HG02870 (cell line): ENCODE results near the gene ZNF622.
"Not testable (repeated sequence)": the region's sequence is repeated elsewhere in the genome, so short reads cannot be mapped to it uniquely, and the experiment has no call there.

ENCODE experiments used
- ATAC-seq: cut with Tn5 transposase; IDR thresholded peaks from one replicate; pipeline ENCODE4 v1.9.1; 2021; ENCODE audit warnings: mild to moderate bottlenecking, moderate library complexity; ENCODE audit not compliant: unreplicated experiment

Gene ZNF622

DNA sequence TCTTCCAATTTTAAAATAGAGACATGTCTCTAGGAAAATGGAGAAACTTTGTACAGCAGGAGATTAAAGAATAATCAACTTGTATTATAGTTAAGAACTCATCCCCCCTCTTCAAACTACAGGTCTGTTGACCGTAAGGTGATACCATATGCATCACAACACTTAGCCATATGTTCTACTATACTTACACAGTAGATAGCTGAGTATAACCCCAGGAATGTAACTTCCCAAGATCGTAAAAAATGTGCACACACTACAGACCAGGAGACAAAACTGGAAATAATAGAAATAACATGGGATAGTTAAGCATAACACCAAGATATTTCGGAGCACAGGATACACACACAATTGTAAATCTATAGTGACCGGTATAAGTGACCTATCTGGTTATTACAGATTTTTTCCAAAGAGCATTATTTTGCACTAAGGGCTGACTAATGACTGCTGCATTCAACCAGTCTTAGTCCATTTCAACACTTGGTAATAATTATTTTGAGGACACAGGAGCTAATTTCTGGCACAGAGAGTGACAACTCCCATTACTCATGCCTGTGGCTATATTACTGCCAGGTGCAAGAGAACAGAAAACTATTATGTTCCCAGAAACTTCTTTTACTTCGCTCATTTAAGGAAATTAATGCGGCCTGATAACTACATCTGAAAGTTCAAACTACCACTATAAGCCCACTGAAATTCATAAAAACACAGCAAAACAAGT is 15.4 kb upstream of the ZNF622 start:
- no peak for ATAC-seq

DNA sequence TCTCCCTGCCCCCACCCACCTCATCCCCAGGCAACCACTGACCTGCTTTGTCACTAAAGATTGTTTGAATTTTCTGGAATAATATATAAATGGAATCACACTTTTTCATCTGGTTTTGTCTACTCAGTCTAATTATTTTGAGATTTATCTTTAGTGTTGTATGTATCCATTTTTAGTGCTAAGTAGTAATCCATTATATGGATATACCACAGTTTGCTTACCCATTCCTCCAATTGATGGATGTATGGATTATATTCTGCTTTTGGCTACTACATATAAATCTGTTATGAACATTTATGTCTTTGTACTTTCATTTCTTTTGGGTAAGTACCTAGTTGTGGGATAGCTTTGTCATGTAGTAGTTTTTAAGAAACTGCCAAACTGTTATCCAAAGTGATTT is 14.5 kb upstream of the ZNF622 start:
- no peak for ATAC-seq

DNA sequence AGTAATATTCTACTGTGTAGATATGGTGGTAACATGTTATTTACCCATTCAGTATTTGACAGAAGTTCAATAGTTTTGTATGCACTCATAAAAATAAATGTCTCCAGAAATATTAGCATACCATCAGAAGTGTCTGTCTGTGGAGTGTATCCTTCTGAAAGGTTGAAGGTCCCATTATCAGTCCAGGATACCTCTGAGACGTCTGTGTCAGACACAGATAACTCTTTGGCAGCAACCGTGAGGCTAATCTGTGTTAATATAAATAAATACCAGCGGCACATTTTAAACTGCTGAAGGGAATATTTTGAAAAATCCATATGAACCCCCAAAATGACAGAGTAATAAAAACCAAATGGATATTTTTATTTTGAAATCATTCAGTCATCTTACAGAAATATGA is 11.9 kb upstream of the ZNF622 start:
- ATAC-seq = no peak

DNA sequence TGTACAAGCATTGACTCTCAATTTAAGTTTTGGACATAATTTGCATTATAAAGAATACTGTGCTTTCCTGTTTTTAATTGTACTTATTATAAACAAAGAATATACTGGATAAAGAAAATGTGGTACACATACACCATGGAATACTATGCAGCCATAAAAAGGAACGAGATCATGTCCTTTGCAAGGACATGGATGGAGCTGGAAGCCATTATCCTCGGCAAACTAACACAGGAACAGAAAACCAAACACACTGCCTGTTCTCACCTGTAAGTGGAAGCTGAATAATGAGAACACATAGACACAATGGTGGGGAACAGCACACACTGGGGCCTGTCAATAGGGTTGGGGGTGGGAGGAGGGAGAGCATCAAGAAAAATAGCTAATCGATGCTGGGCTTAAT is 10.8 kb upstream of the ZNF622 start:
- not testable (repeated sequence) for ATAC-seq

DNA sequence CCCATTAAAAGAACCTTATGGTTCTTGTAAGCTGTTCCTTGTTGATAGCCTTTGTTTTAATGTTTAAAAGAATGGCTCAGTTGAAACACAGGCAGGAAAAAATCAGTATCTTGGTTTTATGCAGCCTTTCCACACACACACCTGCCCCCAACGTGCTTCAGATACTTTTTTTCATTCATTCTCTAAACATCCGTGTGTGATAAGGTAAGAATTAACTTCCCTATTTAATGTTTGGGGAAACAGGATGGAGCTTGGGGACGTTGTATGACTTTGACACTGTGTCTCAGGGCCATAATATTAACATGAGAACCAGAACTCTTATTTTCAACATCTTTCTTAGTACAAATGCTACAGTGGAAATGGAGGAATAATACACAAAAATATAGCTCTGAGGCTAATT is 5.8 kb upstream of the ZNF622 start:
- no peak for ATAC-seq

DNA sequence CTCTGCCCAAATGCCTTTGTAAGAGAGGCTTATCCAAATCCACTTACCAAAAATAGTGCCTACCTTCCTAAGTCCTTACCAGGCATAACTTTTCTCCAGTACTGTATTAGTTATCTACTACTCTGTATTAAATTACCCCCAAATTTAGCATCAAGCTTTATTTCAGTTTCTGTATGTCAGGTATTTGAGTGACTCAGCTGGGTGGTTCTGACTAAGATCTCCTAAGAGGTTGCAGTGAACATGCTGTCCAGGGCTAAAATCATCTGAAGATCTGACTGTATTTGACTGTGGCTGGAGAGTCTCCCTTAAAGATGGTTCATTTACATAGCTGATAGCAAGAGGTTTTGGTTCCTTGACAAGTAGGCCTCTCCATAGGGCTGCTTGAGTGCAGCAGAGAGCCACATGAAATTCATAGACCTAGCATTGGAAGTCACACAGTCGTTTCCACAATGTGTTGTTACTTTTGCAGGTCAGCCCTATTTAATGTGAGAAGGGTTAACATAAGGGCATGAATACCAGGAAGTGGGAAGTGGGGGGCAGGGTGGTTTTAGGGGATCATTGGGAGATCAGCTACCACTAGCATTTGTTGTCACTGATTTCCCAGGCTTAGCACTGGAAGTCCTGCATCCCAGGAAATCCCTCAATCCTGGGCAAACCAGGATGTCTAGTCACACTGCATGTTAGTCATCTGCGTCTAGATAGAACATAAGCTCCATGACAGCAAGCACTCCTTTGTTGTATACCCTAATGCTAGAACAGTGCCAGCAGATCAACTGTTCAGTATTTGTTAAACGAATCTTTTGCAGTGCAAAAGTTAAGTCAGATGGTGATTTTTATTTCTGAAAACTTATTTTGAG is 2.0 kb upstream of the ZNF622 start:
- peak; percentile 83 for ATAC-seq

DNA sequence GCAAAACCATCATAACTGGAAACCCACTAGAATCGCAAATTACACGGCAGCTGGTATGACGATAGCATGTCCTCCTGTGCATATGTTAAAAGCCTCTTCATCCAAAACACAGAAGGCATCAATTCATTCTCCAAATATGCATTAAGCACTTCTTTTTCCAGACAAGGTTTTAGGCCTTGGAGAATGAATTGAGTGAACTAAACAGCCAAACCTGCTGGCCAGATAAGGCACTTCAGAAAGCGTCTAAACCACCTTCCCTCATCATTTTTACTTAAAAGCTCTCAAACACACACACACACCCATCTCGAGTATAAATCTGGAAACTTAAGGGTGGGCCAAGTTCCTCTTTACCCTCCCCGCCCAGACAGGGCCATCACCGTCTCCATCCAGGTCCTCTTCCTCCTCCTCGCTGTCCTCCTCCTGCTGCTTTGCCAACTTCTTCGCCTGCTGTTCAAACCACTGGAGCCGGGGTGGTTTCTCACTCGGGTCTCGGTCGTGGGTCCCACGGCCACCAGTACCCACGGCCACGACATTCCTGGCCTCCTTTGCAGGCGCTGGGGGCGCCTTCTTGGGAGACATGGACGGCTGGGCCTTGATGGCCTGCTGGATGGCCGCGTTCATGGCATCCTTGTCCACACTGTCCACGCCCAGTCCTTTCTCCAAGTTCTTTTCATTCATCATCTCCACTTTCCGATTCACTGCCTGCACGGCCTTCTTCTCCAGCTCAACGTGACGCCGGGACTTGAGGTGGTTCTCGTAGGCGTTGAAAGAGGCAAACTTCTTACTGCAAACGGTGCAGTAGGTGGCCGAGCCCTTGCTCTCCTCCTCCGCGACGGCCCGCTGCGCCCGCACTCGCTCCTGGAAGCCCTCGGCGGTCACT is 696 bp downstream of the ZNF622 start:
- ATAC-seq = no peak

DNA sequence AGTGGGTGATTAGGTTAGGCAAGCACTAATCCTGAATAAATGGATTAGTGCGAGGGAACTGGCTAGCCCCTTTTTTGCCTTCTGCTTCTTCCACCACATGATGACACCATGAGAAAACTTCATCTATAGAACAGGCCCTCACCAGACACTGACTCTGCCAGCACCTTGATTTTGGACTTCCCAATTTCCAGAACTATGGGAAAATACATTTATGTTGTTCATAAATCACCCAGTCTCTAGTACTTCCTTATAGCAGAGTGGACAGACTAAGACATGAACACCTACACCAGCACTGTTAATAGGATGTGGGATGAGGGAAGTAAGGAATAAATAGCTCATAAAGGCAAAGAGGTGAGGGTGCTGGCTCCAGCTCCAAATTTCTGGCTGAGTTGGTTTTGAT is 1.4 kb downstream of the ZNF622 start:
- no peak for ATAC-seq

DNA sequence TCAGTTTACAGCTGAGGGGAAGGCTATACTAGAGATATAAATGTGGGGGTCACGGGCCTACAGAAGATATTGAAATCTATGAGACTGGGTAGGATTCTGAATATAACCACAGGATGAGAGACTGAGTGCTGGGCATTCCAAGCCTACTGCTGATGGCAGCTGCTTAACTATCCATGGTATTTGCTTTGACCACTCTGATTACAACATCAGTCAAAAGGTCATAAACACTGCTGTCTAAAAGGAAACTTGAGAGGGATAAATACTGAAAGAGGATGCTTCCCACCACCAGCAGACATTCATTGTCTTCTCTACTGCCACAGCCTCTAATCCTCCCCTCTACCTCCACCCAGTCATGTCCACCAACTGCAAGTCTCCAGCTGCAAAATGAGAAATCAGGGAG is 3.8 kb downstream of the ZNF622 start:
- ATAC-seq = no peak

DNA sequence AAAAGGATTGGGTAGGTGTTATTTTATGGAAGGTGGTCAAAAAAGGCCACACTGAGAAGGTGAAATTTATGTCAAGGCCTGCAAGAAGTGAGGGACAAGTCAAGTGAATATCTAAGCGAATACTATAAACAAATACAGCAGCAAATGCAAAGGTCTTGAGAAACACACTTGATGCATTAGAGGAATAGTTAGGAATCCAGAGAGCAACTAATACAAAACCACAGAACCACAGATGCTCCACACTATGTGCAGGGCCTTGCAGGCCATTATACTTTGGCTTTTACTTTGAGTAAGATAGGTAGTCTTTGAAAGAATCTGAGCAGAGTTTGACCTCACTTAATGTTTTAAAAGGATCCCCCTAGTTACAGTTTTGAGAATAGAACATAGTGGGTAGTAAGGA is 4.6 kb downstream of the ZNF622 start:
- no peak for ATAC-seq

DNA sequence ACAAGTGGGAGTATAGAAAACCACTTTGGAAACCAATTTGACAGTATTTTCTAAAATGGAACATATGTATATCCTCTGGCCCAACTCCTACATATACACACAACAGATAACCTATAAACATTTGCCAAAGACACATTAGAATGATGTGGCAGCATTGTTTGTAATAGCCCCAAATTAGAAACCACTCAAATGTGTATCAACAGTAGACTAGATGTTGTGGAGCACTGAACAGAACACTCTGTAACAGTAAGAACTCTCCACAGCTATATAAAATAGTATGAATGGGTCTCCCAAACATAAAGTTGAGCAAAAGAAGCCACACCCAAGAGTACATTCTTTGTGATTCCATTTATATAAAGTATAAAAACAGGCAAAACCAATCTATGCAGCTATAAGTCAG is 6.1 kb downstream of the ZNF622 start:
- ATAC-seq = no peak

DNA sequence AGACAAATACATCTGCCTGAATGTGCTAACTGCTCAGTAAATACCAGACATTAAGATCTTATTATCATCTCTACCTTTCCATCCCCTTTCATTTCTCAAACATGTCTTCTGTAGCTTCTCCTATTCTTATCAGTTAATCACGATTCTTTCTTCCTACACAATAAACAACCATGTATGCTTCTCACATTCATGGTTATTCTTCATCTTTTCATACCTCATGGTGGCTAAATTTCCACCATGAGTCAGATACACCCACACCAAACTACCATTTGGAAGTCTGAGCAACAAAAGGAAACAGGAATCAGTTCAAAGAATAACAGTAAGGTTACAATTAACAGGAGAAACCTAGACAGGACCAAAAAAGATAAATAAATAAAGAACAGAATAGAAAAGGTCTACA is 7.7 kb downstream of the ZNF622 start:
- no peak for ATAC-seq

DNA sequence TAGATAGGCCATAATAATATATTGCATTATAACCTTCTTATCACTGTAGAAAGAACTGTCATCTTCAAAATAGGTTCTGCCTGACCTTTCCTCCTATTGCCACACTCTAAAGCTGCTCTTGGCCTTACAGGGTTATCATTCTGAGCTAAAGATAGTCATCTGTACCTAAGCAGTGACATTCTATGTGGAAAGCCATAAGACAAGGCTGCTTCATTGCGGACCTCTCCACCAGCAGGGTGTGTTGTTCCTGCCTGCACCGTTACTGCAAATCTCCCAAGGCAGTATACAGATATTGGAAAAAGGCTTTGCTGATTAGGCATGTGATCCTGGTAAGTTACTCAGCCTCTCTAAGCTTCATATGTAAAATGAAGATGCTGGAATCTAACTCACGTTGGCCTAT is 8.1 kb downstream of the ZNF622 start:
- ATAC-seq = no peak

DNA sequence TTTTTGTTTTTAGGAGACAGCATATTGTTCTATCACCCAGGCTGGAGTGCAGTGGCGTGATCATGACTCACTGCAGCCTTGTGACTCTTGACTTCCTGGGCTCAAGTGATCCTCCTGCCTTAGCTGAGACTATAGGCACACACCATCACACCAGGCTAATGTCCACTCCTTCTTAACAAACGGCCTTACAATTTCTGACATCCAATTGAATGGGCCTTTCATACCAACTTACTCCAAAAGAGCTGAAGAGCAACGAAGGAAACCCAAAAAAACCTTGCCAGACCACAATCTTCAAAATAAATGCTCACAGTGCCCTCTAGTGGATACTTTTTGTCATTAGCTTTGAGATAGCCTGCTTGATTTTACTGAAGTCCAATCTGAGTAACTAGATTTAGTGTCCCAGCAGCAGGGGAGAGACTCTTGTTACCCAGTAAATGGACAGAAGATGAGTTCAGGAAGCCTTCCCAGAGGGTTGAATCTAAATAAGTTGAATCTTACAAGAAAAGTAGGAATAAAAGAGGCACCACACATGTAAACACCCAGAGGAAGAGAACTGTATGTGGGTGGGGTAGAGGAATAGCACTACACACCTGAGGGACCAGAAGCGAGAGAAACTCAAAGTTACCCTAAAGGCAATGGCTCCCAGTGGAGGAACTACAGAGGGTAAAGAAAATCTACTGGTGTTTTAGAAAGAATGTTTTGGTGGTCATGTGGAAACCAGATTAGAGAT is 9.3 kb downstream of the ZNF622 start:
- peak; percentile 61 for ATAC-seq

DNA sequence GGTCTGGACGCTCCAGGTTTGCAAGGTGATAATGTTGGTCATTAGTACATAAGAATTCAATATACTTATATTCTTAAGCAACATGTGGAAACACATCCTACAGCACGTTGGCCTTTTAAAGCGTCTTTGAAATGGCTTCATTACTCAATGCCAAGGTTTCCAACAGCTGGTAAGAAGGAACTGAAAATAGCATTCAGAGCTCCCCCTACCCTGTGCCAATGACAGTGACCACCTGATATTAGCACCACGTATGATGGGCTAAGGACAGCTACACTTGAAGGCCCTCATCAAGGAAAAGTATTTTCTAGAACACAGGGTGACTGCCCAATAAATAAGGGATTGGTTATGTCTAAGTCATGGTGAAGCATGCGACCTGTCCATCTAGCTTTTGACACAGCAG is 9.9 kb downstream of the ZNF622 start:
- no peak for ATAC-seq

DNA sequence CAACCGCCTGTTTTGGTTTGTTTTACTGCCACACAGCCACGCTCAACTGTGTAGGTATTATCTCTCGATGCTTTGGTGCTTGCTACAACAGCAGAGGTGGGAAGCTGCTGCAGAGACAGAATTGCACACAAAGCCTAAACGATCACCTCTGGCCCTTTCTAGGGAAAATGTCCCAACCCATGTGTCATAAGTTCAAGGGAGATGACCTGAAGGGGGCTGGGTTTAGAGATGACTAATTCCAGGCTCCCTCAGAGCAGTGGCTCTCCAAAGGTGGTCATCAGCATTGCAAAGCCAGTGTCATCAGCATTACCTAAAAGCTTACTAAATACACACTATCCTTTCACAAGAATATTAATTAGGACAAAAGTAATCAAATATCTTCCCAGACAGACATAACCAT is 10.9 kb downstream of the ZNF622 start:
- ATAC-seq = no peak

DNA sequence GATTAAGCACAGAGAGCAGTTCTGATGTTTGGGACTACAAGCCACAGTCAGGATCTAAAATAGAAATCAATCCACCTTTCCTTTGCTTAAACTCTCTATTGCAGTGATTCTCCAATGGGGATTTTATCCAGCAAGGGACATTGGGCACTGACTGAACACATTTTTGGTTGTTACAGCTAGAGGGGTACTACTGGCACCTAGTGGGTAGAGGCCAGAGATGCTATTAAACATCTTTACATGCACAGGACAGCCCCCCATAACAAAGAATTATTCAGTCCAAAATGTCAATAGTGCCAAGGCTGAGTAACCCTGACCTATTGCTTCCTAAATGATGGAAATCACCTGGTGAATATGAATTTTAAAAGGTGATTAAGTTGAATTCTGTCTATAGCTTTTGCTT is 12.0 kb downstream of the ZNF622 start:
- no peak for ATAC-seq

DNA sequence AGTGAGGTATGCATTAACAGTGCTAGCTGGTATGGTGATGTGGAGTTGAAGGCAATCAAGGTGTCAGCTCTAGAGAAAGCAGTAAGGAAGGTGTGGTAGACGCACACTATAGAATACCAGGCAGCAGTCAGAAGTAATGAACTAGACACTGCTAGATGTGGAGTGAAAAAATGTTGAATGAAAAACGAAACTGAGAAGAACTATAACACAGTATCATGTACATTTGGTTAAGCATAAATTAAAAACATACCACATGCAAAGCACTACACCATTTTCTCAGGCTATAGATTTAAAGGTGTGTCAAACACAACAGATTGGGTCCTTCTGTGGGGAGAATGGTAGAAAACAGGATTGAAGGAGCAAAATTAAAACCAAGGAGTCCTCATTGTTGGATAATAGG is 15.4 kb downstream of the ZNF622 start:
- peak; percentile 75 for ATAC-seq

DNA sequence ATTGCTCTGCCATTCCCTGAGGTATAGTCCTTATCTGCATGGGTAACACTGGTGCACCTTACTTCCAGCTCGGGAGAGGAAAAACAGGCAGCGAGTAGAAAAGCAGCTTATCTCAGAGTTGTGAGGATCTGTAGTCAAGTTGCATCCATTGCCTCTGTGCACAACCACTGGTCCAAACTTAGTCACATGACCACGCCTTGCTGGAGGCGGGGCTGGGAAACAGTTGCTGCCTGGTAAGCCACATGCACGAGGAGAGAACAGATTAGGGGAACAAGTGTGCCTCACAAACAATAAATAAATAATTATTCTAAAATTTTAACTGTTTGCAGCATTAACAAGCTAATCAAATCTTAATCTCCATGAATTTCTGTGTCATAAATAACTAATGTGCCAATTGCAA is 18.6 kb downstream of the ZNF622 start:
- no peak for ATAC-seq

DNA sequence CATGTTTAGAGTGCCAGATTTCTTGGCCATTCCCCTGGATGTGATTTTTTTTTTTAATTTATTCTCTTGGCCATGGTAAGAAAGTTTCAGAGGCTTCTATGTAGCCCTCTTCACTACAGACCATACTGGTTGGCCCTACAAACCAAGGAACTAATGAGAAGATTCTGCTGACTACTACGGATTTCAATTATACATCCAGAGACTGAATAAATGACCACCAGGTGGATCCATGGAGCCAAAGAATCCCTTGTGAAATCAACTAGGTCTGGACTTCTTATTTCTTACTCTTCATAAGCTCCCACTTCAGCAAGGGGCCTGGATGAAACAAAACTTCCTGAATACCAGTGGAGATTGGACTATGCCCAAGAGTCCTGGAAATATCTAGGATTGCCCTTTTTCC is 27.6 kb downstream of the ZNF622 start:
- no peak for ATAC-seq
